KOPT-K1 (cell line): ENCODE data around the gene MCU.
"Not testable (repeated sequence)": the region's sequence is repeated elsewhere in the genome, so short reads cannot be mapped to it uniquely, and the experiment has no call there.

Source experiments
- H3K27ac ChIP-seq: fragments of 200-600 bp; sonication (generic); 2 replicates; pipeline ENCODE4 v1.5.1; 2016; ENCODE audit warnings: antibody characterized with exemption, mild to moderate bottlenecking, low read depth, low read length; ENCODE audit not compliant: poor library complexity, severe bottlenecking
- H3K36me3 ChIP-seq: fragments of 200-600 bp; sonication (generic); 2 replicates; pipeline ENCODE4 v1.5.1; 2017; ENCODE audit warnings: antibody characterized with exemption, mild to moderate bottlenecking, low read length, moderate library complexity; ENCODE audit not compliant: insufficient read depth
- H3K9me3 ChIP-seq: fragments of 200-600 bp; sonication (generic); 2 replicates; pipeline ENCODE4 v1.5.1; 2017; ENCODE audit warnings: antibody characterized with exemption, low read length, mild to moderate bottlenecking; ENCODE audit not compliant: insufficient read depth, poor library complexity, severe bottlenecking

The MCU gene

GRCh38 chr10:72694476-72695369 lies 2.8 kb downstream of the MCU start:
- H3K27ac ChIP-seq = no peak overlapping the region
- H3K36me3 ChIP-seq = no peaks in the 10 kb centered on the region
- no peaks in the 10 kb centered on the region for H3K9me3 ChIP-seq

- H3K36me3 ChIP-seq = no peaks in the 10 kb centered on the region
- no peaks in the 10 kb centered on the region for H3K9me3 ChIP-seq
- no peak overlapping the region for H3K27ac ChIP-seq
Observed at GRCh38 chr10:72695496-72695895, 3.6 kb downstream of the MCU start.

GRCh38 chr10:72697716-72698115 lies 5.8 kb downstream of the MCU start:
- H3K27ac ChIP-seq = no peak overlapping the region
- no peaks in the 10 kb centered on the region for H3K36me3 ChIP-seq
- no peaks in the 10 kb centered on the region for H3K9me3 ChIP-seq

GRCh38 chr10:72702465-72702864 lies 10.5 kb downstream of the MCU start:
- H3K27ac ChIP-seq, H3K36me3 ChIP-seq: not testable (repeated sequence)

GRCh38 chr10:72702868-72703581 lies 11.1 kb downstream of the MCU start:
- no peaks in the 10 kb centered on the region for H3K9me3 ChIP-seq
- H3K27ac ChIP-seq = no peak overlapping the region
- H3K36me3 ChIP-seq = no peaks in the 10 kb centered on the region

More at GRCh38 chr10:72702465-72702864, 10.5 kb downstream of the MCU start:
- H3K9me3 ChIP-seq = not testable (repeated sequence)

- H3K9me3 ChIP-seq = no peaks in the 10 kb centered on the region
- H3K36me3 ChIP-seq = no peaks in the 10 kb centered on the region
- H3K27ac ChIP-seq = no peak overlapping the region
Observed at GRCh38 chr10:72704117-72704516, 12.2 kb downstream of the MCU start.

GRCh38 chr10:72709041-72709440 lies 17.1 kb downstream of the MCU start:
- Histone ChIP-seq H3K36me3 (no peaks in the 10 kb centered on the region), H3K27ac (no peak overlapping the region), H3K9me3 (no peaks in the 10 kb centered on the region)

GRCh38 chr10:72712136-72712535 lies 20.2 kb downstream of the MCU start:
- Histone ChIP-seq H3K27ac (no peak overlapping the region), H3K9me3 (no peaks in the 10 kb centered on the region)

GRCh38 chr10:72719941-72720592 lies 28.1 kb downstream of the MCU start:
- no peaks in the 10 kb centered on the region for H3K9me3 ChIP-seq
- H3K36me3 ChIP-seq = no peaks in the 10 kb centered on the region
- no peak overlapping the region for H3K27ac ChIP-seq

More at GRCh38 chr10:72712136-72712535, 20.2 kb downstream of the MCU start:
- H3K36me3 ChIP-seq = no peaks in the 10 kb centered on the region

- Histone ChIP-seq H3K36me3 (no peaks in the 10 kb centered on the region), H3K9me3 (no peaks in the 10 kb centered on the region), H3K27ac (no peak overlapping the region)
Observed at GRCh38 chr10:72720814-72721660, 29.1 kb downstream of the MCU start.

- no peaks in the 10 kb centered on the region for H3K9me3 ChIP-seq
- H3K27ac ChIP-seq = no peak overlapping the region
- no peaks in the 10 kb centered on the region for H3K36me3 ChIP-seq
Observed at GRCh38 chr10:72727130-72727529, 35.2 kb downstream of the MCU start.

GRCh38 chr10:72728462-72728861 lies 36.5 kb downstream of the MCU start:
- Histone ChIP-seq H3K36me3 (no peaks in the 10 kb centered on the region), H3K9me3 (no peaks in the 10 kb centered on the region), H3K27ac (no peak overlapping the region)

- Histone ChIP-seq H3K9me3 (no peaks in the 10 kb centered on the region), H3K36me3 (no peaks in the 10 kb centered on the region), H3K27ac (no peak overlapping the region)
Observed at GRCh38 chr10:72729528-72729927, 37.6 kb downstream of the MCU start.

GRCh38 chr10:72730479-72730878 lies 38.5 kb downstream of the MCU start:
- H3K27ac ChIP-seq = no peak overlapping the region
- H3K9me3 ChIP-seq = no peaks in the 10 kb centered on the region
- H3K36me3 ChIP-seq = no peaks in the 10 kb centered on the region
